GM08714 (cell line): Measurements from ENCODE around the gene TAF8.

ENCODE experiments used
- H3K4me3 ChIP-seq: fragments of 200-500 bp; sonication (Bioruptor generic); 2 replicates; pipeline ENCODE4 v1.5.1; 2014; ENCODE audit warnings: mild to moderate bottlenecking, low read length, inconsistent platforms
- ZNF274 ChIP-seq: IDR thresholded peaks from 2 replicates; pipeline ENCODE4 v1.6.1; 2012; ENCODE audit warnings: mild to moderate bottlenecking, low read depth, low read length

TAF8 gene

DNA sequence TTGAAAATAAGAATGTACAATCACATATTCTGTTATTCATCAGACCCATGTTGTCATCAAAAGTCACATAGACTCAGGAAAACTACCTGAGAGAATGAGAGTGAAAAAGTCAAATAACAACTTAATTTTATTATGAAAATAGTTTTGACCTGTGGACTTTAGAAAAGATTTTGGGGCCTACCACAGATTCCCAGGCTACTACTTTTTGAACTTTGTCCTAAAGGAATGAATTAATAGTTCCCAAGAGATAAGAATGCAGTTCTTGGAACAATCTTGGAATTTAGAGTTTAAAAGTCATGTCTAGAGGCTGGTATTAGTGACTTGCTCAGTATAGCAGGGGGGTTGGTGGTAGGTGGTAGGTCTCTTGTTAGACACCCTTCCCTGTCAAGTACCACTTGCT is 3.3 kb downstream of the TAF8 start:
- H3K4me3 ChIP-seq = no peak overlapping the region
- TF ChIP-seq ZNF274 = no peak

DNA sequence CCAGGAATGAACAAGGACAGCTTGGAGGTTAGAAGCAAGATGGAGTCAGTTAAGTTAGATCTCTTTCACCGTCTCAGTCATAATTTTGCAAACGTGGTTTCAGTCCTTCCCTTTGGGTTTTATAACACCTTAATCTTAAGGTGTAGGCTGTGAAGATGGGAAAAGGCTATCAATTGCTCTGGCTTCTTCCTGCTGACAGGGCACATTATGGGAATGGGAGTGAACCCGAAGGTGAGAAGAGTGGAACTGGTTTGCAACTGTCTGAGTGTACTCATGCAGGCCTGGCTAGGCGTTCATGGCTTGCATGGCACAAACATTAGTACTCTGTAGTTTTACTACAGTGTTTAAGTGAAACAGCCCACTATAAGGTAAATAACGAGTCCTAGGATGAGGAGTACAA is 9.4 kb downstream of the TAF8 start:
- H3K4me3 ChIP-seq = no peak overlapping the region
- no peak for TF ChIP-seq ZNF274

DNA sequence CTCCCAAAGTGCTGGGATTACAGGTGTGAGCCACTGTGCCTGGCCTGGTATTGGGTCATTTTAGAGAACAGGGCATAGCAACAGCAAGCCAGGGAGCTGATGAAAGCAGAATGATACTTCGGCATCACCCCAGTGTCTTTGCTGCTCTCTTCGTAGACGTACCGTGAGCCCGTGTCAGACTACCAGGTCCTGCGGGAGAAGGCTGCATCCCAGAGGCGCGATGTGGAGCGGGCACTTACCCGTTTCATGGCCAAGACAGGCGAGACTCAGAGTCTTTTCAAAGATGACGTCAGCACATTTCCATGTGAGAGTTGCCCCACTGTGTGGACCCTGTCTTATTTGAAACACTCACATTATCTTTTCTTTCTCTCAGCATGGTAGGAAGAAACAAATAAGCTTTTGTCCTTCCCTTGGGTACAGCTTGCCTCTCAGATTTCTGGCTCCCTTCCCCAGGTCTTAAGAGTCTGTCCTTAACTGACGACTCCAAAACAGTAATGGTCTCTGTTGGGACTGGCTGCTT is 15.9 kb downstream of the TAF8 start:
- TF ChIP-seq ZNF274 = no peak
- no peak overlapping the region for H3K4me3 ChIP-seq

DNA sequence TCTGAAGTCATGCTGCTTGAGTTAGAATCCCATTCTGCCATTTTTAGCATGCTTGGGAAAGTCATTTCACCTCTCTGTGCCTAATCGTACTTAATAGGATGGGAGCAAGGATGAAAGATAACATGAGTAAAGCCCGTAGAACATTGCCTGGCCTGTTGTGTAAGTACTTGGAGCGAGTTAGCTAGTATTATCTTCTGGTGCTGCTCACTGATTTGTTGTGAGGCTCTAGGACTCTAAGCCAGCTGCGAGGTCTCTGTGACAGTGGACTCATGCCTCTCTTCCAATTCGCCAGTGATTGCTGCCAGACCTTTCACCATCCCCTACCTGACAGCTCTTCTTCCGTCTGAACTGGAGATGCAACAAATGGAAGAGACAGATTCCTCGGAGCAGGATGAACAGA is 17.8 kb downstream of the TAF8 start:
- H3K4me3 ChIP-seq = no peak overlapping the region

DNA sequence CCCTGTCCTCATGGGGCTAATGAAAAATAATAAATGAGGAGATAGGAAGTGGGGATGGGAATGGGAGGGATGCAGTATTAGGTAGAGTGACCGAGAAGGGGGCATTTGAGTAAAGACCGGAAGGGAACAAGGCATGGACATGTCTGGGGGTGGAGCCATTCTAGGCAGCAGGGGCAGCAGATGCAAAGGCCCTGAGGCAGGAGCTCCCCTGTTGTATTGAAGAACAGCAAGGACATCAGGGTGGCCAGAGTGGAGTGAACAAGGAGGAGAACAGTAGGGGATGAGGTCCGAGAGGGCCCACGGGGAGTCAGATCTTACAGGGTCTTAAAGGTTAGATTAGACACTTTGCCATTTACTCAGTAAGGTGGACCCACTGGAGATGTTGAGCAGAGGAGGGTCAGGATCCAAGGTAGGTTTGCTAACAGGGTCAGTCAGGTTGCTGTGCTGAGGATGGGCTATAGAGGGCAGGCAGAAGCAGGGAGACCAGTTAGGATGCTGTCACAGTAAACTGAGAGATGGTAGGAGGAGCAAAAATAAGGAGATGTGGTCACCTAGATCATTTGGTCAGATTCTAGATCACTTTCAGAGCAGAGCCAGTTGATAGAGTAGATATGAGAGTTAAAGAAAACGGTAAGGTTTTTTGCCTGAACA is 18.7 kb downstream of the TAF8 start:
- TF ChIP-seq ZNF274 = no peak
- no peak overlapping the region for H3K4me3 ChIP-seq

More for the DNA sequence above, 17.8 kb downstream of the TAF8 start:
- TF ChIP-seq ZNF274 = no peak

DNA sequence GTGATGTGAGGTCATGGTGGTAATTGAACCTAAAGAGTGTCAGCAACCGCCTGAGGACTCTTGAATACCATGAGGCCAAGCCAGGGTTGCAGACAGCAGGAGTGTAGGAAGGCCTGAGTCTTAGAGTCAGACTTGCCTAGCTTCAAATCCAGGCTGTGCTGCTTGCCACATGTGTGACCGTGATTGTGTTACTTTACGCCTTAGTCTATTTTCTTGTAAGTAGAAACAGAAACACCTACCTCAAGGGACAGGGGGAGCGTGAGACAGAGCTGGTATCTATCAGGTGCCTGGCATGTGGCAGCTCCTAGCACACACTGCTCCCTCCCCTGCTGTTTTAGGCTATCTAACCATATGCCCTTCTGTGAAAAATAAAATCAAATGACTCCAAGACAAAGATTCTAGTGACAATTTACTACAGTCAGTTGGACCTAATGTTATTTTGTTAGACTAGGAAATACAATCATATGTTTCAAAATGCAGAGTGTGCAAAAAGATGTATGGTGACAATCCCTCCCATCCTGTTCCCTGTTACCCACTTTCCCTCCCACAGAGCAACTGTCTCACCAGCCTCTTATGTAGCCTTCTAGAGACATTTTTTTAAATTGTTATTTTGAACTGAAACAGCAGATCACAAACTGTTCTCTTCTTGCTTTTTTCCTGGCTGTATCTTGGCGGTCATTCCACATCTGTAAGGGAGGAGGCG is 21.7 kb downstream of the TAF8 start:
- no peak for TF ChIP-seq ZNF274
- H3K4me3 ChIP-seq = no peak overlapping the region

DNA sequence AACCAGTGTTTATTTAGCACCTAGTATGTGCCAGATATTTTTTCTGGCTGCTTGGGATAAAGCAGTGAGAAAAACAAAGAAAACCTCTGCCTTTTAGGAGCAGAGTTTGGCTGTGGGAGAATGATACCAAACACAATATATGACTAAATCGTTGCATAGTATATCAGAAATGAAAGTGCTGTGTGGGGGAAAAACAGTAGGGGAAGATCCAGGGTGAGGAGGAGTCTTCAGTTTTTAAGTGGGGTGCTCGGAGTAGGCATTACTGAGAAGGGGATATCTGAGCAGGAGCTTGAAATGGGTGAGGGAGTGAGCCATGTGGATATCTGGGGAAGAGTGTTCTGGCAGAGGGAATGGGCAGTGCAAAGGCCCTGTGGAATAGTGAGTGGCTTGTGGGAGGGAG is 23.0 kb downstream of the TAF8 start:
- no peak overlapping the region for H3K4me3 ChIP-seq

DNA sequence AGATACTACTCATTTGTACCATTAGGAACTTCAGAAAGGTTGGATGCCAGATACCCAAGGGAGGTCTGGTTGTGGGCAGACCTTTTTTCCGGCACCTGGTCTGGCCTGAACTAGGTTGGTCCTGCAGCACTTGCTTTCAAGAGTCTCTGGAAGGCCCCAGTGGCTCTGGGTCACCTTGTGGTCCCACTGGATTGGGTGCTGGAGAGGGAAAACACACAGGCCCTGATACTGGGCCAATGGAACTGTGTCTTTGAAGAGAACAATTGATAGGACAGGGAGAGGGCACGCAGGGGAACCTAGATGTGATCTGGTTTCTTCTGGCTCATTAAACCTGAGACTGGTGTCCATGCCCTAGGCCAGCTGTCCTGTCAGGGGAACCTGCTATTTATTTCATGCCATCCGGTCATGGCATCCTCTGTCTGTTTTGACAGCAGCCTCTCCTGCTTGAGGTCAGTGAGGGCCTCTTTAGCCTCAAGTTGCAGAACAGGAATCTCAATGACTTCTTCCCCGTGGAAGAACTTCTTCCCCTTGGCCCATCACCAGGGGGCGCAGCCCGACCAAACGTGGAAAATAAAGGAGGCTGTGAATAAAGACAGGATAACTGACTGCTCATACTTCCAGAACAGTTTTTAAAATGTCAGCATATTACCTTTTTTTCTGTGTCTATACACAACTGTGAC is 25.0 kb downstream of the TAF8 start:
- H3K4me3 ChIP-seq = no peak overlapping the region
- no peak for TF ChIP-seq ZNF274

More for the DNA sequence above, 23.0 kb downstream of the TAF8 start:
- no peak for TF ChIP-seq ZNF274

DNA sequence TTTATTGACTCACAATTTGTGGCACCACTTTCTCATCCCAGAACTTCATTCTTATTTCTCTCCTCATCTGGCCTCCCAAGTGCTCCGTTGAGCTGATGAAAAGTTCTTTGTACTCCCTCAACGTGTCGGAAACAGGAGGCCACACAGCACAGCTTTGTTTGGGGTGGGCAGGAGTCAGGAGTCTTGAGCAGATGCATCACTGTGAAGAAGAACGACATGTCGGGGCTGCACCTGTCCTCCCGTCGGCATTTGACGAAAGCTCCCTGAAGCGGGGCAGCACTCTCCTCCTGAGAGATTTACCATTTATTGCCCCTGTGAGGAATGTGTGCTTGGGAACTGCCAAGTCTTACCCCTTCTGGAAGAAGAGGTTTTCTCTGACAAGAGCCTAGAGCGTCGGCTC is 28.1 kb downstream of the TAF8 start:
- TF ChIP-seq ZNF274 = no peak
- H3K4me3 ChIP-seq = no peak overlapping the region

DNA sequence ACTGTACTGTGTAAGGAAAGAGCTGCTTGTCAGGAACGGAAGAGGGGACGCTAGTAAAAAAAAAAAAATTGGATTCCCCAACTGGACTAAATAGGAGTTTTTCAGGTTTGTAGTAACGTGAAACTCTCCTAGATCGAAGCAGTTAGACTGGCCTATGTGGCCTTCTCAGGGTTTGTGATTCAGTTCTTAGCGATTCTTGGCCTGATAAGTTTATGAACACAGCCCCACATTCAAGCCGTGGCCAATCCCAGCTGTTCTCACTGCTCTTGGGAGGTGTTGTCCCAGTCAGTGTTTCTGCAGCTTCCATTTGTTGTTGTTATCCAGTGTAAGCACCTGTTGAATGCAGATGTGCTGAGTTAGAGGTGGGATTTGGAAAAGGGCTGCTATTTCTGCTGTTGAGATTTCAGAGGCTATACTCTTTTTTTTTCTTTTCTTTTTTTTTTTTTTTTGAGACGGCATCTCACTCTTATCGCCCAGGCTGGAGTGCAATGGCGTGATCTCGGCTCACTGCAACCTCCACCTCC is 29.7 kb downstream of the TAF8 start:
- H3K4me3 ChIP-seq = no peak overlapping the region
- no peak for TF ChIP-seq ZNF274

DNA sequence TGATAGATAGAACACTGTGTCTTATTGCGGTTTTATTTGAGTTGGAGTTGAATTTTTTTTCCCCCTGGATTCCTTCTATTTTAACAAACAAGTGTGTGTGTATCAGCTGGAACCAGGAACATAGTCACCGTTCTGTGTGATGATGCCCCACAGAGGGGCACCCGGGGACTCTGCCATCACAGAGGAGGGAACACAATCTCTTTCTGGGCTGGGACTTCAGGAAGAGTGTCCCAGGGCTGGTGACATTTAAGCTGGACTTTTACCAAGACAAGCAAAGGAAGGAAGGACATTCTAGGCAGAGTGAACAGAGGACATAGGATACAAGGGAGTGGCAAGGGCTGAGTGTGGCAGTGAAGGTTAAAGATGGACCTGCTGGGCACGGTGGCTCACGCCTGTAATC is 33.2 kb downstream of the TAF8 start:
- H3K4me3 ChIP-seq = no peak overlapping the region
- TF ChIP-seq ZNF274 = no peak

DNA sequence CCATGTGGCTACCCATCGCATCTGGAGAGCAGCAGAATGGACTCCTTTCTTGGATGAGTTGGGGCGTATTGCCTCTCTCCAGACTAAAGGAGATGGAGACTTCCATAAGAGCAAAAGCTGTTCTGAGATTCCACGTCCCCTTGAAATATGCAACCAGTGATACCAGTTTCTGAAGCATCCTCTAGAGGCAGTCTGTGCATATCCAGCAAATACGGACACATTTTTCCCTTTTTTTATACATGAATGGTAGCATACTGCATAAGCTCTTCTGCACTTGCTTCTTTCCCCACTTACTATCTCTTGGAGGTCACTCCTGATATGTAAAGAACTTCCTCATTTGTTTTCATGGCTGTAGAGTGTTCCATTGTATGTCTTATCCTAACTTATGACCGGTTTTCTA is 34.6 kb downstream of the TAF8 start:
- no peak overlapping the region for H3K4me3 ChIP-seq
- TF ChIP-seq ZNF274 = no peak

DNA sequence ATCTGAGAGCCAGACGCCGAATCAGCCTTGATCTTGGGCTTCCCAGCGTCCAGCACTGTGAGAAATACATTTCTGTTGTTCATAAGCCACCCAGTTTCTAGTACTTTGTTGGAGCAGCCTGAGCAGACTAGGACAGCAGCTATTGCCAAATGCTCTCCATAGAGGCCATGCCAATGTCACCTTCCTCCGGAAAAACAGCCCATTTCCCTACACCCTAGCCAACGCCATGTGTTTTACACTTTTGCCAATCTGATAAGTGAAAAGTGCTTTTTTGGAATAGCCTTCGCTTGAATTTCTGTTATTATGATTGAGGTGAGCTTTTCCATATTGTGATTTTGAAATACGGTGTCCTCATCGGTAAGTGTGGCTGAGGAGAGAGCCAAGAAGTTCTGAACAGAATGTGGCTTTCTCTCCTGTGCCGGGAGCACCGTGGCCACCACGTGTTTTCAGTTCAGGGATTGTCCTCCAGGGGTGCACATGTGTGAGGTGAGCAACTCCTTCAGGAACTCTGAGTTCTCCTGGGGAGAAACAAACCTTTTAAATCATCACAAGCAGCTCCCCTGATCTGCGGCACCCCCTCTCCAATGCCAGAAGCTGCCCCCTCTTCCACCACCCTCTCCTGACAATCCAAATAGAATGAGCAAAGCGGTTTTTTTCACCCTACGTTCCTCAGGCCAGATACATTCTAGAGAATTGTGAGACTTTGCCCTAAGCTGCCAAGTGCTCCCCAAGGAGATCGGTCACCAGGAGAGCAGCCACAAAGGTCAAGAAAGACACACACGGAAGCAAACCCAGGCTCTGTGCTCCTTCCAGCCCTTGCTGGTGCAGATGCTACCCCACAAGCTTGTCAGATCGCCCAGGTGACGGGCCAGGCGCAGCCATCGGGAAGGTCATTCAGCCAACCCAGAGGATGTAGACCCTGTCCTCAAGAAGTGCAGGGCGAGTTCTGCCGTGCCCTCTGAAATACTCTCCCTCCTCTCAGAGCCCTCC is 36.0 kb downstream of the TAF8 start:
- no peak for TF ChIP-seq ZNF274

DNA sequence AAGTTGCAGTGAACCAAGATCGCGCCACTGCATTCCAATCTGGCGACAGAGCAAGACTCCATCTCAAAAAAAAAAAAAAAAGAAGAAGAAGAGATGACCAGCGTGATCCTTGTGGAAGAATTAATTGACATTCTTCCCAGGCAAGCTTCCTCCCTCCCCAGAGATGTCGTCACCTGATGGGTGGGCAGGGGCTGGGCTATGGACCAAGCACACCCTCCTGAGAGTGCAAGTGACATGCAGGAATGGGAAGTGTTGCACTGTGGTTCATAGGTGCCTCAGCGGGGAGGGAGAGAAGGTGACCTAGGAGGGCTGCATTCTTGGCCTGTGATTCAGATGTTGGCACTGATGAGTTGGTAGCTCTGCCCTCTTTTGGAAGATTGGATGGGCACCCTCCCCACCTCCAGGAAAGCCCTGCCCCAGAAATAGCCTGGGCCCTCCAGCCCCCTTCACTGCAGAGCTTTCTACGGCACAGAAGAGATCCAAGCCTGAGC is 37.8 kb downstream of the TAF8 start:
- no peak for TF ChIP-seq ZNF274
- no peak overlapping the region for H3K4me3 ChIP-seq

More for the DNA sequence above, 36.0 kb downstream of the TAF8 start:
- no peak overlapping the region for H3K4me3 ChIP-seq
